Bronchial epithelial cell (primary cell): ENCODE data around the gene GADL1. TPM values are rescaled to one million over a fixed set of nuclear protein-coding genes. Genes with fewer than 3 reads are reported as not detected.

Experiments used
- DNase-seq: peaks from one replicate; pipeline ENCODE4 v3.0.0-alpha.2; 2010; ENCODE audit warnings: low read depth
- FAIRE-seq: peaks from 2 replicates; lab custom pipeline; 2011; peaks lifted over from hg19 to GRCh38; lab: Jason Lieb, UNC
- H3K27me3 ChIP-seq: 2 replicates; pipeline ENCODE4 v1.5.1; 2011; ENCODE audit warnings: low read length; ENCODE audit not compliant: control insufficient read depth, insufficient read depth
- H3K36me3 ChIP-seq: 2 replicates; pipeline ENCODE4 v1.5.1; 2011; ENCODE audit warnings: low read length; ENCODE audit not compliant: control insufficient read depth, insufficient read depth
- H3K4me3 ChIP-seq: 2 replicates; pipeline ENCODE4 v1.5.1; 2011; ENCODE audit warnings: mild to moderate bottlenecking, low read depth, low read length, control low read depth
- total RNA-seq: library from RNA; depleted of rRNA; stranded (reverse); fragments of >200 nt; gene quantifications from 2 replicates; pipeline ENCODE4 v1.2.1, GENCODE V29; 2014
- TF ChIP-seq, protein P1 (sequence below): IDR thresholded peaks from 2 replicates; pipeline ENCODE4 v1.5.1; 2011; ENCODE audit warnings: mild to moderate bottlenecking, moderate library complexity, low read length, control low read depth, inconsistent platforms; ENCODE audit not compliant: insufficient read depth, severe bottlenecking

GADL1 gene
- total RNA-seq, 1 donor from 2014 or later, result not detected

DNA sequence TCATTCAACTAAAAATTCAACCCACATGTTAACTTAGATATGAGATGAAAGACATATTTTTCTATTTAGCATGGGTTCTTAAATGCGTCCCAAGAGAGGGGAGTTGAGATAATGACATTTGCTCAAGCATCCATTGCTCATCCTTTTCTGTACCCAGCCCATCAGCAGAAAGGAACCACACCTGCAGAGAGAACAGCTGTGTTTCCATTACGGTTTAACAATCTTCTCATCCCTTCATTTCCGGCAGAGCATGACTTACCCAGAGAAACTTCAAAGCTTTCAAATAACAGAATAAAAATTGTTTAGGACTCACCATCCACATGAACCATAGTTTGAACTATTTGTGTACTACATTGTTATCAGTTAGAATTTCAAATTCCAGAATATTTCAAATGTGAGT is 174.9 kb downstream of the GADL1 start:
- TF ChIP-seq, protein P1, sequence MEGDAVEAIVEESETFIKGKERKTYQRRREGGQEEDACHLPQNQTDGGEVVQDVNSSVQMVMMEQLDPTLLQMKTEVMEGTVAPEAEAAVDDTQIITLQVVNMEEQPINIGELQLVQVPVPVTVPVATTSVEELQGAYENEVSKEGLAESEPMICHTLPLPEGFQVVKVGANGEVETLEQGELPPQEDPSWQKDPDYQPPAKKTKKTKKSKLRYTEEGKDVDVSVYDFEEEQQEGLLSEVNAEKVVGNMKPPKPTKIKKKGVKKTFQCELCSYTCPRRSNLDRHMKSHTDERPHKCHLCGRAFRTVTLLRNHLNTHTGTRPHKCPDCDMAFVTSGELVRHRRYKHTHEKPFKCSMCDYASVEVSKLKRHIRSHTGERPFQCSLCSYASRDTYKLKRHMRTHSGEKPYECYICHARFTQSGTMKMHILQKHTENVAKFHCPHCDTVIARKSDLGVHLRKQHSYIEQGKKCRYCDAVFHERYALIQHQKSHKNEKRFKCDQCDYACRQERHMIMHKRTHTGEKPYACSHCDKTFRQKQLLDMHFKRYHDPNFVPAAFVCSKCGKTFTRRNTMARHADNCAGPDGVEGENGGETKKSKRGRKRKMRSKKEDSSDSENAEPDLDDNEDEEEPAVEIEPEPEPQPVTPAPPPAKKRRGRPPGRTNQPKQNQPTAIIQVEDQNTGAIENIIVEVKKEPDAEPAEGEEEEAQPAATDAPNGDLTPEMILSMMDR, result no peak
- Histone ChIP-seq H3K27me3 (no peaks in the 10 kb centered on the region), H3K4me3 (no peak overlapping the region), H3K36me3 (no peaks in the 10 kb centered on the region)
- DNase-seq, result no peak
- FAIRE-seq, result no peak

DNA sequence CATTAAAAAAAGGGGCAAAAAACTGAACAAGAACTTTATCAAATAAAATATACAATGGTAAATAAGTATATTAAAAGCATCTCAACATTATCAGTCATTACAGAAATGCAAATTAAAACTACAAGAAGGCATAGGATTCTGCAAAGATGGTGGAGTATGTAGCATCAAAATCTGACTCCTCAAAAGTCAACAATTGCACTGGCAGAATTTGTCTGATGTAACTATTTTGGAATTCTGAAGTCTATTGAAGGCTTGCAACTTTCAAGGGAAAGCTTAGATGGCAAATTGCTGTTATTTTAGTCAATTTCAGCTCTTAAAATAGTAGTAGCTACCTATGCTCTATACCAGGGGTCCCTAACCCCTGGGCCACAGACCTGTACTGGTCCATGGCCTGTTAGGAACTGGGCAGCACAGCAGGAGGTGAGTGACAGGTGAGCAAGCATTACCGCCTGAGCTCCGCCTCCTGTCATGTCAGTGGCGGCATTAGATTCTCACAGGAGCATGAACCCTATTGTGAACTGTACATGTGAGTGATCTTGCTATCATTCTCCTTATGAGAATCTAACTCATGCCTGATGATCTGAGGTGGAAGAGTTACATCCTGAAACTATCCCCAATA is 180.5 kb downstream of the GADL1 start:
- FAIRE-seq (no peak), DNase-seq (peak; percentile 7)
- TF ChIP-seq, protein P1, result no peak
- H3K4me3 ChIP-seq, result no peak overlapping the region
- H3K36me3 ChIP-seq, result no peaks in the 10 kb centered on the region
- no peaks in the 10 kb centered on the region for H3K27me3 ChIP-seq

DNA sequence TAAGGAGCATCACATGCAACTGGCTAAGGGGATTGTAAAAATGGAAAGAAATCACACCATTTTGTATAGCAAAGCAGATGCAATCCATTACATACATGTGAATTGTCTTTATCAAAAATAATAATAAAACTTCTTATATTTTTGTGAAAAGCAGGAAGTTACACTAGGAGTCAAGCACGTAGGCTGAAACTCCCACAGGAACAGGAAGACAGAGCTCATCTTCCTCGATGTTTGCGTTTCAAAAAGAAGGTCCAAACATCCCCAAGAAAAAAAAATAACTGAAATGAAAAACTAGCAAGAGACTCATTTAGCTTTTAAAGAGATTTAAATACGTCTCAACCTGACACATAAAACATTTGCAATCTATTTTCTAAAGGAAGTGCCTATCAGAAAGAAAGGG is 181.5 kb downstream of the GADL1 start:
- Histone ChIP-seq H3K36me3 (no peaks in the 10 kb centered on the region), H3K27me3 (no peaks in the 10 kb centered on the region), H3K4me3 (no peak overlapping the region)
- DNase-seq, result no peak
- no peak for FAIRE-seq
- TF ChIP-seq, protein P1, result no peak

DNA sequence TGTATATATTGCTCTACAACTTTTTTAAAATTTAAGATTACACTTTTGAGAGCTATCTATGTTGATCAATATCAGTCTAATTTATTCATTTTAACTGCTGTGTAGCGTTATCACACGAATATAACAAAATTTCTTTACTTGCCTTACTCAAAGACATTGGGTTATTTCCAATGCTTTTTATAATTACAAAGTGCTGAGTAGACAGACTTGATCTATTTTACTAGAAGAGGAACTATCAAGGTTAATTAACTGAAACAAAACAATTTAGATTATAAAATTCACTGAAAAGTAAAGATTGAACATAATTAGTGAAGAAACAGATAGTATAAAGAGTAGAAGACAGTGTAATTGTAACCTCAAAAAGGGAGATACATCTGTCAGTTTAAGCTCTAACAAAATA is 182.6 kb downstream of the GADL1 start:
- FAIRE-seq, result no peak
- Histone ChIP-seq H3K4me3 (no peak overlapping the region), H3K27me3 (no peaks in the 10 kb centered on the region), H3K36me3 (no peaks in the 10 kb centered on the region)
- TF ChIP-seq, protein P1, result no peak
- DNase-seq, result no peak

- Histone ChIP-seq H3K4me3 (no peak overlapping the region), H3K36me3 (no peaks in the 10 kb centered on the region), H3K27me3 (no peaks in the 10 kb centered on the region)
- FAIRE-seq (no peak), DNase-seq (no peak)
- TF ChIP-seq, protein P1, result no peak
These were observed 183.3 kb downstream of the GADL1 start for GRCh38 chr3:30711151-30711550.

DNA sequence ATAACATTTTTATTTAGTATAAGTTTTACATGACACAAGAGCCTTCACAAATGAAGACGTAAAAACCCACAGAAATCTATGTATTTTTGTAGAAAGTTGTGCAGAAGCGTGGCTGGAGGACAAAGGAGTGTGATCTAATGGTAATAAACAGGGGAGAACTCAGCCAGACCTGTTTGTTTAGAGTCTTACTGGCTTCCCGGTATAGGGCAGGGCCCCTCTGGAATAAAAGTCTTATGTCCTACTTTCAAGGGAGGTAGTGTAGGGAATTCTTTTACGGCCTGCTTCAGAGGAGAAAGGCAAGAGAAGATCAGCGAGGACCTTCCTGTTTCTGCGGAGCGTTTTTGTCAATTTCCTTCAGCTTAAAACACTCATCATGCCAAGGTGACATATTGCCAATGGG is 184.4 kb downstream of the GADL1 start:
- H3K4me3 ChIP-seq, result no peak overlapping the region
- FAIRE-seq (no peak), DNase-seq (no peak)
- no peaks in the 10 kb centered on the region for H3K36me3 ChIP-seq
- H3K27me3 ChIP-seq, result no peaks in the 10 kb centered on the region
- TF ChIP-seq, protein P1, result no peak
